ENCODE data around the gene TNC. TPM values are rescaled to one million over a fixed set of nuclear protein-coding genes. Genes with fewer than 3 reads are reported as not detected.

Gene TNC
- total and polyA plus RNA-seq, 2 experiments from 2014 or later = 165 to 319 TPM

DNA sequence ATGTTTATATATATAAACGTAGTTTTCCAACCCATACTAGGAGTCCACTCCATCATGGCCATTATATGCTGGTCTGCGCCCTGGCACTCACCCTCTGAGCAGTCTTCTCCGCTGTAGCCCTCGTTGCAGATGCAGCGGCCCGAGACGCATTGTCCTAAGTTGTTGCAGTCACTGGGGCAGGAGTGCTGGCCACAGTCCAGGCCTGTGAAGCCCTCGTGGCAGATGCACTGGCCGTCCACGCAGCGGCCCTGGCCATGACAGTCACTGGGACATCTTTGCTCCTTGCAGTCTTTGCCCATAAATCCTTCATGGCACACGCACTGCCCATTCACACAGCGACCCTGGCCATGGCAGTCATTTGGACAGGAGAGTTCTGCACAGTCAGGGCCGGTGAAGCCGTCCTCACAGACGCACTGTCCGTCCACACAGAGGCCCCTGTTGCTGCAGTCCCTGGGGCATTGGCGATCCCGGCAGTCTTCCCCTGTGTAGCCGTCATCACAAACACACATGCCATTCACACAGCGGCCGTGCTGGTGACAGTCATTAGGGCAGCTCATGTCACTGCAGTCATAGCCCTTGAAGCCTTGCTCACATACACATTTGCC, 32.1 kb downstream of the TNC start:
- H3K9ac ChIP-seq = no peak overlapping the region
- no peak overlapping the region for H3K27ac ChIP-seq
- H4K20me1 ChIP-seq (ENCODE audit: insufficient read depth) = no peaks in the 10 kb centered on the region
- TF ChIP-seq EZH2 (IDR thresholded peaks at IDR 0.05; ENCODE audit: insufficient read depth, poor library complexity, severe bottlenecking) (no peak), EZH2phosphoT487 (IDR thresholded peaks at IDR 0.05; ENCODE audit: insufficient read depth, low read depth) (no peak)
- peaks cover 29% of the 10 kb centered on the region for H3F3A ChIP-seq (ENCODE audit: insufficient read depth)
- peaks cover 7% of the 10 kb centered on the region; the same call in 1 of the 2 replicates for H3K4me1 ChIP-seq (ENCODE audit: insufficient read depth)
- no peak for DNase-seq
- no peaks in the 10 kb centered on the region for H3K9me3 ChIP-seq (ENCODE audit: low read depth)
- 0 out of 2 replicates have a peak, but pooled peaks cover 2% of the 10 kb centered on the region for H3K79me2 ChIP-seq (ENCODE audit: insufficient read depth)
- no peak overlapping the region for H2AFZ ChIP-seq
- no peak overlapping the region for H3K4me3 ChIP-seq
- H3K4me2 ChIP-seq (ENCODE audit: unreplicated experiment) = no peak overlapping the region
- peaks cover 63% of the 10 kb centered on the region for H3K36me3 ChIP-seq (ENCODE audit: low read depth)
- 97 to 98% methylated on average over 20 to 22 of the region's 22 CpGs for WGBS, 2 experiments (ENCODE audit: low coverage in 1 of 2, low lambda C conversion rate in 2 of 2, missing lambda C conversion rate in 2 of 2)
- H3K9me2 ChIP-seq (ENCODE audit: insufficient read depth) = no peaks in the 10 kb centered on the region
- no peaks in the 10 kb centered on the region for H3K27me3 ChIP-seq (replicated peaks; ENCODE audit: insufficient read depth)
- in situ Hi-C loops (cut with MboI) = no loop called here

DNA sequence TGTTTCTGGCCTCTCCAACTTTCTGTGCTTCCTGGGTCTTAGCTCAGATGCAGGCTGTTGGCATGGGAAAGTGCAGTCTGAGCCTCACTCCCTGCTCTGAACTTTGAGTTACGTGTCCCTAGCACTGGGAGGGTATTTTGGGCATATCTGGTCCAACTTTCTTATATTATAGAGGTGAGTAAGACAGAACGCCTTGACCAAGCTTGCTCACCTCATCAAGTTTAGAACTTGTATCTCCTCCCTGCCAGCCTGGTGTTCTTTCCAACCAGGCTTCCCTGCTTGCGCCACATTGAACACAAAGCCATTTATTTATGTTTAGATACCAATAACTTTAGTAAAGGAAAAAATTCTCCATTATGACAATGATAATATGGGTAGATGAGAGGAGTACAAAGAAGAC, 33.2 kb downstream of the TNC start:
- no peaks in the 10 kb centered on the region for H3K79me2 ChIP-seq (ENCODE audit: insufficient read depth)
- H2AFZ ChIP-seq = no peak overlapping the region
- H3K9ac ChIP-seq = no peak overlapping the region
- no peak overlapping the region for H3K4me3 ChIP-seq
- H3K36me3 ChIP-seq (ENCODE audit: low read depth) = peaks cover 67% of the 10 kb centered on the region
- no peak overlapping the region for H3K4me2 ChIP-seq (ENCODE audit: unreplicated experiment)
- H3K4me1 ChIP-seq (ENCODE audit: insufficient read depth) = peaks cover 7% of the 10 kb centered on the region; the same call in 1 of the 2 replicates
- H3F3A ChIP-seq (ENCODE audit: insufficient read depth) = peaks cover 35% of the 10 kb centered on the region
- no peak for DNase-seq
- H3K27ac ChIP-seq = no peak overlapping the region
- H4K20me1 ChIP-seq (ENCODE audit: insufficient read depth) = no peaks in the 10 kb centered on the region
- no peaks in the 10 kb centered on the region for H3K9me3 ChIP-seq (ENCODE audit: low read depth)
- TF ChIP-seq EZH2phosphoT487 (IDR thresholded peaks at IDR 0.05; ENCODE audit: insufficient read depth, low read depth) (no peak), EZH2 (IDR thresholded peaks at IDR 0.05; ENCODE audit: insufficient read depth, poor library complexity, severe bottlenecking) (no peak)
- in situ Hi-C loops (cut with MboI) = no loop called here
- 92 to 98% methylated on average over 3 of the region's 3 CpGs for WGBS, 2 experiments (ENCODE audit: low coverage in 1 of 2, low lambda C conversion rate in 2 of 2, missing lambda C conversion rate in 2 of 2)
- H3K9me2 ChIP-seq (ENCODE audit: insufficient read depth) = no peaks in the 10 kb centered on the region
- no peaks in the 10 kb centered on the region for H3K27me3 ChIP-seq (replicated peaks; ENCODE audit: insufficient read depth)

DNA sequence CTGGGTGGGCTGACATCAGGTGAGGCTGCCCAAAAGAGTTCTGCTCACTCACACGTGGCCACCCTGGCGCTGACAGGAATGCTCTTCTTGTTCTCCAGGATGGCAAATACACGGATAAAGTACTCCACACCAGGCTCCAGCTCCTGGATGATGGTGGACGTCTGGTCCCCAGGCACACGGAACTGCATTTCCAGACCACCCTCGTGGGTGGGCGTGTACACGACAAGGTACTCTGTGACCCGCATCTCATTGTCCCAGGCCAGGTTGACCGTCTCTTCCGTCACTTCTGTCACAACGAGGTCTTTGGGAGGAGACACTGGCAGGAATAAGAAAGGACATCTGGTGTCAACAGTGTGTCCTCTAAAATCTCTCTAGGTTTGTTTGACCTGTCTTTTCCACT, 33.8 kb downstream of the TNC start:
- Histone ChIP-seq H3K36me3 (ENCODE audit: low read depth) (peaks cover 71% of the 10 kb centered on the region), H2AFZ (no peak overlapping the region), H3K27ac (no peak overlapping the region), H3K79me2 (ENCODE audit: insufficient read depth) (no peaks in the 10 kb centered on the region), H3K9me2 (ENCODE audit: insufficient read depth) (no peaks in the 10 kb centered on the region), H3K4me2 (ENCODE audit: unreplicated experiment) (no peak overlapping the region), H3K4me1 (ENCODE audit: insufficient read depth) (peaks cover 7% of the 10 kb centered on the region; the same call in 1 of the 2 replicates), H3K4me3 (no peak overlapping the region), H3K9me3 (ENCODE audit: low read depth) (no peaks in the 10 kb centered on the region), H4K20me1 (ENCODE audit: insufficient read depth) (no peaks in the 10 kb centered on the region), H3K9ac (no peak overlapping the region), H3F3A (ENCODE audit: insufficient read depth) (peaks cover 32% of the 10 kb centered on the region), H3K27me3 (replicated peaks; ENCODE audit: insufficient read depth) (no peaks in the 10 kb centered on the region)
- no peak for TF ChIP-seq EZH2phosphoT487 (IDR thresholded peaks at IDR 0.05; ENCODE audit: insufficient read depth, low read depth)
- no peak for TF ChIP-seq EZH2 (IDR thresholded peaks at IDR 0.05; ENCODE audit: insufficient read depth, poor library complexity, severe bottlenecking)
- DNase-seq = no peak
- WGBS, 2 experiments (ENCODE audit: low coverage in 1 of 2, low lambda C conversion rate in 2 of 2, missing lambda C conversion rate in 2 of 2) = 98% methylated on average over 12 of the region's 12 CpGs
- in situ Hi-C loops (cut with MboI) = no loop called here

DNA sequence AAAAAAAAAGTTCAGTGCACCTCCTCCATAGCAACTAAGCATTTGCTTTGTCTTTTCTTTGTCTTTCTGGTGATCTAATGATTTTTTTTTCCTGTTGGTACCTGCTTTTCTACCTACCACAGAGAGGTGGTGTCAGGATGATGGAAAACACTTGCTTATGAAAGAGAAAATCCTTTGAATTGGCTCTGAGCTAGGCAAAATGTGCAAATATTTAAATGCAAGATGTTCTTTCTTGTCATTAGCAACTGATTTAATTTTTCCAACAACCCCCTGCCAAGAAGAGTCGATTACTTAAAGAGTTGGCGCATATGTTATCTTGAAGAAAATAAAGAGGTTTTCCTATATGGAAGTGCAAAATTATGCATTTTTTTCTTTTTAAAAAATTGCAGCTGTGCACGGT, 37.7 kb downstream of the TNC start:
- 73 to 86% methylated on average over 3 of the region's 3 CpGs for WGBS, 2 experiments (ENCODE audit: low coverage in 1 of 2, low lambda C conversion rate in 2 of 2, missing lambda C conversion rate in 2 of 2)

More for the DNA sequence above, 37.7 kb downstream of the TNC start:
- no peak overlapping the region for H3K4me3 ChIP-seq
- H3K27ac ChIP-seq = no peak overlapping the region
- peaks cover 81% of the 10 kb centered on the region for H3K36me3 ChIP-seq (ENCODE audit: low read depth)
- TF ChIP-seq EZH2phosphoT487 (IDR thresholded peaks at IDR 0.05; ENCODE audit: insufficient read depth, low read depth) (no peak), EZH2 (IDR thresholded peaks at IDR 0.05; ENCODE audit: insufficient read depth, poor library complexity, severe bottlenecking) (no peak)
- no peak overlapping the region for H3K9ac ChIP-seq
- H3K9me3 ChIP-seq (ENCODE audit: low read depth) = no peaks in the 10 kb centered on the region
- in situ Hi-C loops (cut with MboI) = no loop called here
- H4K20me1 ChIP-seq (ENCODE audit: insufficient read depth) = no peaks in the 10 kb centered on the region
- no peak for DNase-seq
- no peaks in the 10 kb centered on the region for H3K79me2 ChIP-seq (ENCODE audit: insufficient read depth)
- no peaks in the 10 kb centered on the region for H3K4me1 ChIP-seq (ENCODE audit: insufficient read depth)
- H2AFZ ChIP-seq = no peak overlapping the region
- H3K27me3 ChIP-seq (replicated peaks; ENCODE audit: insufficient read depth) = no peaks in the 10 kb centered on the region
- H3K9me2 ChIP-seq (ENCODE audit: insufficient read depth) = no peaks in the 10 kb centered on the region
- H3K4me2 ChIP-seq (ENCODE audit: unreplicated experiment) = no peak overlapping the region
- H3F3A ChIP-seq (ENCODE audit: insufficient read depth) = peaks cover 14% of the 10 kb centered on the region; the same call in 1 of the 2 replicates

All from GM23248 (cell line).